Activated CD4-positive, CD25-positive, alpha-beta regulatory T cell (primary cell): ENCODE measurements around the gene ARMC7.
"Not testable (repeated sequence)": the region's sequence is repeated elsewhere in the genome, so short reads cannot be mapped to it uniquely, and the experiment has no call there.

Experiments
- DNase-seq, 4 experiments: peaks; one replicate each; lab custom pipeline; 2025; lab: John Stamatoyannopoulos, UW

Gene ARMC7

GRCh38 chr17:75109407-75110233 is at the start of gene ARMC7:
Gene ARMC7, plus strand, starts transcription at chr17:75109969. Its CDS starts 320 bp downstream, at chr17:75110289.
- DNase-seq: peak; percentile 76 to 84 (median 82)

- DNase-seq: no peak
Observed at GRCh38 chr17:75060434-75061054, 49.2 kb upstream of the ARMC7 start.

GRCh38 chr17:75061055-75061438 is 48.7 kb upstream of the ARMC7 start:
- no peak for DNase-seq

DNA sequence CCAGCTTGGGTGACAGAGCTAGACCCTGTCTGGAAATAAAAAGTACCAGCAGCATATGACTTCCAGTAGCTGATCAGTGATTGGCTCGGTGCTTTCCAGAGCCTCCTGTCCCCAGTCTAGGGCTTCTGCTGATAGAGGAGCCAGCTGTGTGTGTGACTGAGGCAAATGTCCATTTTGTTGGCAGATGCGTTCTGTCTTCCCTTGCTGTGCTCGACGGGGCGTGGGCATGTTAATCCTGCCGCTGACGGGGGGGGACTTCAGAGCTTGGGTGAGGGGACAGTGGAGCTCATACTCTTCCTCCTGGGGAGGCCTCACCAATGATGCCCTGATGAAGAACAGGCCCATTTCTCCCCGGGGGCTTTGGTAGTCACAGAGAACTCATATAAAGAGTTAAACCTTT is 48.2 kb upstream of the ARMC7 start:
- no peak for DNase-seq

DNA sequence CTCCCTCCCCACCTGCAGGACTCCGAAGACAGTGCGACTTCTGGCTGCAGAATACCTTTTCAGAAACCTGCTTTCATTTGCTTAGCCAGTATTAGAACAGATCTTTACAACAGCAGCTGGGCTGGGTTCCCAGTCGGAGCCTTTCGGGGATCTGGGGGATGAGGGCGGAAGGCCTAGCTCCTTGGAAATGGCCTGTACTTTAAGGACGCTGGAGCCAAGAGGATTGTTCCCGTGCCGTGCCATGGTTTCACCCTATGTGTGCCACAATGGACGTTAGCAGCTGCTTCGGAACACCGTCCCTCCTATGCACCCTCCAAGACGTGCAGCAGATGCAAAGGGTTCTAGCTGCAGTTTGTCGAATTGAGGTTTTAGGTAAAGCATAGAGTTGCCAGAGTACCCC is 46.6 kb upstream of the ARMC7 start:
- no peak for DNase-seq

- no peak for DNase-seq
Observed at GRCh38 chr17:75063626-75064025, 46.1 kb upstream of the ARMC7 start.

DNA sequence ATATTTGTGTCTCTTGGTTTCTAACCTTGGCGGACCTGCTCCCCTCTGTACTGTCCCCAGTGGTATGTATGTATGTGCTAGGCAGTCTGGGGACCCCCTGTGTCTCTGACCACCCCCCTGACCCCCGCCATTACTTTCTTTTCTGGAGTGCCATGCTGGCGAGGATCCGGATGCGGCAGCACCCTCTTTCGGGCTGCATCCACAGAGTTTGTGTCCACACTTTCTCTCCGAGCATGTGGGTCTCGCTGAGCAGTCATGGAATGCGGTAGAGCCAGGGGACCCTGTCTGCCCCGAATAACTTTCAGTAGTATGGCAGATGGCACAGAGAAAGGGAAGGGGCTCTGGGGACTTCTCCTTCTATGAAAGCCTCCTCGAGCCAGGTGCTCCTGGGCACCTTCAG is 45.7 kb upstream of the ARMC7 start:
- DNase-seq: no peak

DNA sequence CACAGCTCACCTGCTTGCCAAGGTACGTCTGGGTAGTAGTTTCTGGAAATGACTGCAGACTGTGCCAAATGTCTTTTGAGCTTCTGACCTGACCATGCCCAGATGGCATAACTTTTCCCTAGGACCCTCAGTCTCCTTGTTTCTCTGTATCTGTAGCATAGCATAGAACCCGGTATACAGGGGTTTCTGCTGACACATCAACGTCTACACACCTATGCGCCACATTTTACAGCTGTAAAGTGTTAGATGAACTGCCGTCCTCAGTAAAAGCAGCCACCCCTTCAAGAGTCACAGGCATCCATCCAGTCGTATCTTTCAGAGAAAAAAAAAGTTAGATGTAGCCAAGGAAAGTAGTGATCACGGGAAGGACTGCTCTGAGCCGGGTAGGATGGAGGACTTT is 45.3 kb upstream of the ARMC7 start:
- no peak for DNase-seq

GRCh38 chr17:75064867-75065561 is 44.8 kb upstream of the ARMC7 start:
- no peak for DNase-seq

DNA sequence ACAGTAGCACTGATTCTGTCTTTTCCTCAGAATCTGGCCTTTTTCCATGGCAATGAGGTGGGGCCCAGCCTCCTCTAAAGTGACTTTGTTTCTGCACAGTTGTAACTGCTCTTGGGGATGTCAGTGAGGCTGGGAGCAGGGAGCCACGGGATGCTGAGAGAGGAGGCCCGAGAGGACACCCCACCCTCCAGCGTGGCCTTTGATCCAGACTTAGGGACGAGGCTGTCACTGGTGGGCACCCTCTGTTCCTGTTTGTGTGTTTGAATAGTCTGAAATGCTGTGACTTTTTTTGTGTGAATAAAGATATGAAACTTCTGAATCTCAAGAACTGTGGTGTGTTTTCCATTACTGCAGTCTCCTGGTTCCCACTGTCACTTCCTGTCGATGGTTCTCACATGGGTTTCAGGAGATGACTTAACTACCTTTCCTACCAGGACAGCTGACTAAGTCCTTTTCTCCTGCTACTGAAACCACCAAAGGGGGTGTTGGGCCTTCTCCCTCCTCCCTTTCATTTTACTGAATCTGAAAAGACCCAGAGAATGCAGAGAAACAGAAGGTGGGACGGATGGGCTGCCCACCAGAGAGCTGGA is 44.1 kb upstream of the ARMC7 start:
- no peak for DNase-seq

DNA sequence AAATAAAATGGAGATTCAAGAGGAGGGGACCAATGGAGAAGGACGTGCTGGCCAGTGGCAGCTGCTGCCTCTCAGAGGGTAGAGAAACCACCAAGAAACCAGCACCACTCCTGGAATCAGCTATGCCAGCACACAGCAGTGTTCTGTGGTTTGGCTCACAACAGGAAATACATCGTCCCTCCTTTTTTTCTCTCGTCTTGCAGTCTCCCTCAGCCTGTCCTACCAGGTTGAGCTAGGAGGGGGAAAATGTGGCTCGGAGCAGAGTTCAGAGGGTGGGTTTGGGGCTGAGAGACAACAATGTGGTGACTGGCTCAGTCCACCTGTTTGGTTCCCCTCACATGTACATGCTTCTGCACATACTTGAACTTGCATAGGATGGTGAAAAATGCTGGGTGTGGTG is 41.9 kb upstream of the ARMC7 start:
- no peak for DNase-seq

GRCh38 chr17:75068750-75069149 is 41.0 kb upstream of the ARMC7 start:
- DNase-seq: no peak

GRCh38 chr17:75069783-75070182 is 40.0 kb upstream of the ARMC7 start:
- DNase-seq: no peak

- DNase-seq: not testable (repeated sequence)
Observed at GRCh38 chr17:75071478-75072271, 38.1 kb upstream of the ARMC7 start.

GRCh38 chr17:75072909-75073308 is 36.9 kb upstream of the ARMC7 start:
- DNase-seq: not testable (repeated sequence)

DNA sequence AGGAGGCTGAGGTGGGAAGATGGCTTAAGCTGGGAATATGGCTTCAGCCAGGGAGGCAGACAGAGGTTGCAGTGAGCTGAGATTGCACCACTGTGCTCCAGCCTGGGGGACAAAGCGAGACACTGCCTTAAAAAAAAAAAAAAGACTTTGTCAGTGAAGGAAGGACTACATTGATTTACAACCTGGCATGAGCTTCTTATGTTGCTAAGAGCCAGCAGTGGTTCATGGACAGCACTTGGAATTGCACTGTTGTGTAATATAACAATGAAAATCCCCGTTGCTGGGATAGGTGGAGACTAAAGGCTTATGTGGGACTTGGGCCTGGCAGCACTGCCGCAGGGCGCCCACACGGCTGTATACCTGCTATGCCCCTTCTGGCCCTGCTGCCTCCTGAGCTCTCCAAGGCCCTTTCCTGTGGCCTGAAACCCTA is 36.1 kb upstream of the ARMC7 start:
- DNase-seq: no peak

- no peak for DNase-seq
Observed at GRCh38 chr17:75074532-75074931, 35.2 kb upstream of the ARMC7 start.

DNA sequence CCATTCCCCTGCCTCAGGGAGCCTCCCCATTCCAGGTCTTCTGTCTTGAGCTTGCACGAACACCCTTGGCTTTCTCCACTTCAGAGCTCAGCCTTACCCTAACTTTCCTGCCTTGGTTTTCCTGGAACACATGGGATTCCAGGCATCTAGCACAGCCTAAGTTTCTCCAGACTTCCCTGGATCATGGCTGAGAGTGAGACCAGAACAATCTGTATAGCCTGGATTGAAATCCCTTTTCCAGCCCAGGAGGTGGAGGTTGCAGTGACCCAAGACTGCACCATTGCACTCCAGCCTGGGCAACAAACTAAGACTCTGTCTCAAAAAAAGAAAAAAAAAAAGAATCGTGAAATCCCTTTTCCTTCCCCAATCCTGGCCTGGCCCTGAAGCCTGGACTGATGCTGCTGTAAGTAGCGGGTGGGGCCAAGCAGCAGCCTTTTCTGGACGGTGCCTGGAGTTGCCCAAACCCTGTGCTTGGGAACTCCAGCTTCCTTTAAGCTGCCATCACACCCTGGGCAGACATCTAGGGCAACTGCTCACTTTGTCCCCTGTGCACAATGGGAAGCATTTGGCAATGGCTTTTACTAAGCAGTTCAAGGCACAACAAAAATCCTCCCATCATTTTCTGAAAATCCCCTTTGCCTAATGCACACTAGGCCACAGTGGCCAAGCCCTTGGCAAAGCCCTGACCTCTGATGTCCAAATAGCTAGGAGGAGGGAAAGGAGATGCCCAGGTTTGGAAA is 34.0 kb upstream of the ARMC7 start:
- no peak for DNase-seq

- no peak for DNase-seq
Observed at GRCh38 chr17:75077072-75077495, 32.7 kb upstream of the ARMC7 start.

GRCh38 chr17:75077496-75078283 is 32.1 kb upstream of the ARMC7 start:
- peak; percentile 16 to 46 (median 24) for DNase-seq
